GM18907 (cell line): Measurements from ENCODE around the gene LRRC14B.
"Not testable (repeated sequence)": the region's sequence is repeated elsewhere in the genome, so short reads cannot be mapped to it uniquely, and the experiment has no call there.

Experiments
- ATAC-seq: cut with Tn5 transposase; IDR thresholded peaks from one replicate; pipeline ENCODE4 v1.9.1; 2021; ENCODE audit warnings: mild to moderate bottlenecking, moderate library complexity; ENCODE audit not compliant: unreplicated experiment

LRRC14B gene

DNA sequence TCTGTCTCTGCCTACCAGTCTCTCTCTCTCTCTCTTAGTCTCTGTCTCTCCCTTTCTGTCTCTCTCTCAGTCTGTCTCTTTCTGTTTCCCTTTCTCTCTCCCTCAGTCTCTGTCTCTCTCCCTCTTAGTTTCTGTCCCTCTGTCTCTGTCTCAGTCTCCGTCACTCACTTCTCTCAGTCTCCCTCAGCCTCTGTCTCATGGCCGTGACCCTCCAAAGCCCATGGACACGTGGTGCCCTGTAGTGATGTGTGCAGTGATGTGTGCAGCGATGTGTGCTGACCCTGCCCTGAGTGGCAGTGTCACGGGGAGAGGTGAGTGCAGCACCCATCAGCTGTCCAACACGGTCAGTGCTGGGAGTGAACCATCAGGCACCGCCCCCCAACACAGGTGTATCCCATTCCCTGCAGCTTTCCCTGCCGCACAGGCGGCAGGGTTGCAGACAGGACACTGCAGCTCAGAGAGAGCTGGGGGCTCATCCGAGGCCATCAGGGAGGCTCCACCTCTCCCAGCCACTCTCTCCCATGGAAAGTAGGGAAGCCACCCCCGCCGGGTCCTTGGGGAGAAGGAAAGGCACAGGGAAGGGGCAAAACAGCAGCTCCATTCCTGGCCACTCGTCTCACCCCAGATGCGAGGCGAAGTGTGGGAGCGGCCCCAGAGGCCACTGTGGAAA is 794 bp upstream of the LRRC14B start:
- ATAC-seq: no peak

DNA sequence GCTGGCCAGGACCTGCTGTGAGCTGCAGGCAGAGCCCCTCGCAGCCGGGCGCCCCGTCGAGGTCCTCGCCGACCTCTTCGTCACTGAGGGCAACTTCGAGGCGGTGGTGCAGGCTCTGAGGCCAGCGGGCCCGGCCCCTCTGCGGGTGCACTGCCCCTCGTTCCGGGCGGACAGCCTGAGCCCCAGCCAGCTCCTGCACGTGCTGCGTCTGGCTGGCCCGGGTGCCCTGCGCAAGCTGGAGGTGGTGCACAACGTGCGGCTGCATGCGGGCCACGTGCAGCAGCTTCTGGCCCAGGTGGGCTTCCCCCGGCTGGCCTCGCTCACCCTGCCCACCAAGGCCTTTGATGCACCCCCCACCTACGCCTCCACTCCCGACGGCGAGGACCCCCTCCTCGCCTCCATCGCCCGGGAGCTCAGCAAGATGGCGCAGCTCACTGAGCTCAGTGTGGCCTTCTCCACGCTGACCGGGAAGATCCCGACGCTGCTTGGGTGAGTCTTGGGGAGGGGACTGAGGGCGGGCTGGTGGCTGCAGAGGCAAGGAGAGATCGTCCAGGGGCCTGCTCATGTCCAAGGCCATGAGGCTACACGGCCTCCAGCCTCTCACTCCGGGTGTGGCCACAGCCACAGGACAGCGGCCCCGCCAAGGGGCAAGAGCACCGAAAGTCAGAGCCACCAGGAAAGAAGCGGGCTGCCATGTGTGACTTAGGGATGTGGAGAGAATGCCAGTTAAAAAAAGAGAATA is 825 bp downstream of the LRRC14B start:
- no peak for ATAC-seq

DNA sequence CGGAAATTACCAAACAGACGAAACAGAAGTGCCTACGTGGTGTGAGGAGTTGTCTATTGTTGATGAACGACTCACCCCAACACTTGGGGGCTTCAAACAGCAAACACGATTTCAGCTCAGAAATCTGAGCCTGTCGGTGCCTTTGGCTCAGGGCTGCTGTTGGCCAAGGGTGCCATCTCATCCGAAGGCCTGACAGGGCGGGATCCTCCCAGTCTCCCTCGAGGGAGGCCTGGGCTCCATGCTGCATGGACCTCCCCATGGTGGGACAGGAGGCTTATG is 1.3 kb downstream of the LRRC14B start:
- ATAC-seq: no peak

DNA sequence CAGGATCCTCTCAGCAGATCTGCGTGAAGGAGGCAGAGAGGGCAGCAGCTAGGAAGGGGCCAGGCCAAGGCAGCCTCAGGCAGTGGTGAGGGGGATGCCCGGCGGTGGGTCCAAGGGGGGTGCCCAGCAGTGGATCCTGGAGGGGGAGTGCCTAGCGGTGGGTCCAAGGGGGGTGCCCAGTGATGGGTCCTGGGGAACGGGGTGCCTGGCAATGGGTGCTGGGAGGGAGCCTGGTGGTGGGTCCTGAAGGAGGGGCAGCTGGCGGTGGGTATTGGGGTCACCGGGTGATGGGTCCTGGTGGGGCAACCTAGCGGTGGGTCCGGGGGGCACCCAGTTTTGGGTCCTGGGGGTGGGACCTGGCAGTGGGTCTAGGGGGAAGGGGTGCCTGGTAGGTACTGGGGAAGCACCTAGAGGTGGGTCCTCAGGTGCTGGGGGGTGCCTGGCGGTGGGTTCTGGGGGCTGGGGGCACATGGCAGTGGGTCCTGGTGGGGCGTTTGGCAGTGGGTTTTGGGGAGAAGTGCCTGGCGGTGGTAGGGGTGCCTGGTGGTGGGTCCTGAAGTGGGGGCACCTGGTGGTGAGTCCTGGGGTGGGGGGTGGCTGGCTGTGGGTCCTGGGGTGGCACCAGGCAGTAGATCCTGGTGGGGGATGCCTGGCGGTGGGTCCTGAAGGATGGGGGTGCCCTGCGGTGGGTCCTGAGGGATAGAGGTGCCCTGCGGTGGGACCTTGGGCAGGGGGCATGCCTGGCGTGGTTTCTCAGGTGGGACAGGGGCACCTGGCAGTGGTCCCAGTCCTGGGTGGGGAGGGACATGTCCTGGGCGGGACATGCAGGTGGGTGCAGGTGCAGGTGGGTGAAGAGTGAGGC is 1.9 kb downstream of the LRRC14B start:
- ATAC-seq: no peak

DNA sequence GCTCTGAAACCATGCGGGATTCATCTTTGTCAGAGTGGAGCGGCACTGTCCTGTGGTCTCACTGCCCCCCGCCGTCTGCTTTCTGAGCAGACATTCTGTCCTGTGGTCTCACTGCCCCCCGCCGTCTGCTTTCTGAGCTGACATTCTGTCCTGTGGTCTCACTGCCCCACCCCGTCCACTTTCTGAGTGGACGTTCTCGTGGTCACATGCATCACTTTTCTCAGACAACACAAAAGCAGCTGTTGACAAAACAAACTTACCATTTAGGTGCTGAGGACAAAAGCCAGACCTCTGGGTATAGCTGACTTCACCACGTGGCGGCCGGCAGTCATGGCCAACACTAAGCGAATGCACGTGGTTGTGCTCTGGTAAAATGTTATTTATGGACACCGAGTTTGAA is 2.8 kb downstream of the LRRC14B start:
- ATAC-seq: no peak

DNA sequence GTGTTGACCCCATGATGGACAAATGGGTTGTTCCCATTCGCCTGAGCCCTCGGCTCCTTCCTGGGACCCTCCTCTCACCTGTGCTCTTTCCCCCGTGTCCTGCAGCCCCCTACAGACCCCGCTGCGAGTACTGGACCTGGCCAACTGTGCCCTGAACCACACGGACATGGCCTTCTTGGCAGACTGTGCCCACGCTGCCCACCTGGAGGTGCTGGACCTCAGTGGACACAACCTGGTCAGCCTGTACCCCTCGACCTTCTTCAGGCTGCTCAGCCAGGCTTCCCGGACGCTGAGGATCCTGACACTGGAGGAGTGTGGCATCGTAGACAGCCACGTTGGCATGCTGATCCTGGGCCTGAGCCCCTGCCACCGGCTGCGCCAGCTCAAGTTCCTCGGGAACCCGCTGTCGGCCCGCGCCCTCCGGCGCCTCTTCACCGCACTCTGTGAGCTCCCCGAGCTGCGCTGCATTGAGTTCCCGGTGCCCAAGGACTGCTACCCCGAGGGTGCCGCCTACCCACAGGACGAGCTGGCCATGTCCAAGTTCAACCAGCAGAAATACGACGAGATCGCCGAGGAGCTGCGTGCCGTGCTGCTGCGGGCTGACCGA is 3.4 kb downstream of the LRRC14B start:
- ATAC-seq: no peak

DNA sequence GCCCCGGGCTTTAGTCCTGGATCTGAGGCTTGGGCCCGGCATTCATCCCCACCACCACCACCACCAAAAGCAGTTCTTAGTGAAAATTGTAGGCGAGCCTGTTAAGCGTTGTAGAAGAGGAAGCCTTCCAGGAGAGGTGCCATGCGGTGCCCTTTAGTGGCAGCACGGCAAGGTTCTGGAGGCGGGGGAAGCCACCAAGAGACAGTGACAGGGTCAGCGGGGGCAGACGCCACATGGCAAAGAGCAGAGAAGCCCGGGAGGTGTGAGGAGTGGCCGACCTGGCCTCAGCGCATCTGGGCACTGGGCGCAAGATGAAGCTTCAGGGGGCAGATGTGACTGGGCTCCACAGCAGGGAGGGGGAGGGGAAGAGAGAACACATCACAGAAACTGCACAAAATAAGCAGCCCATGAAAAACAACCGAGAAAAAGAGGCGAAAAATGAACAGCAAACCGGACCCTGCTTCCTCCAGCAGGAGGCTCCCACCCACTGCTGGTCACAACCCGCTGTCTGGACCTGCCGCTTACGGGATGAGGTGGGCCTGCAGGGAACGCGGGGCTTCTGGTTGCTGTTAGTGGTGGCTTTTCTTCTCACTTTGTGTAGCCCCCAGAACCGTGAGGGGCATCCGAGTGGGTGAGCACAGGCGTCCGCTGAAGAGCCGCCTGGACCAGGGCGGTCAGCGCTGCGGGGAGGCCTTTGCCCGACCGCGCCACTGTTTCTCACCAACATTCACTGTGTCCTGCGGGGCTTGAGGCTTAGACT is 4.3 kb downstream of the LRRC14B start:
- ATAC-seq: no peak

DNA sequence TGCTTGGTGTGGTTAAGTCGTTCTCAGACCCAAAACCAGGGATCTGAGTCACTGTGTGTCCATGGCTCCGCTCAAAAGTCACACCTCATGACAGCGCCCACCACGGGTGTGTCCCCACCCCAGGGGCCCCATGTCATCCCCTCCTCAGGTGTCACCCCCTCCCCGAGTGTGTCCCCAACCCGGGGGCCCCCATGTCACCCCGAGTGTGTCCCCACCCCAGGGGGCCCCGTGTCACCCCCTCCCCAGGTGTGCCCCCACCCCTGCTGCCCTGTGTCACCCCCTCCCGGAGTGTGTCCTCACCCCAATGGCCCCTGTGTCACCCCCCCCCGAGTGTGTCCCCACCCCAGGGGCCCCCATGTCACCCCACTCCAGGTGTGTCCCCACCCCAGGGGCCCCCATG is 5.1 kb downstream of the LRRC14B start:
- ATAC-seq: no peak

DNA sequence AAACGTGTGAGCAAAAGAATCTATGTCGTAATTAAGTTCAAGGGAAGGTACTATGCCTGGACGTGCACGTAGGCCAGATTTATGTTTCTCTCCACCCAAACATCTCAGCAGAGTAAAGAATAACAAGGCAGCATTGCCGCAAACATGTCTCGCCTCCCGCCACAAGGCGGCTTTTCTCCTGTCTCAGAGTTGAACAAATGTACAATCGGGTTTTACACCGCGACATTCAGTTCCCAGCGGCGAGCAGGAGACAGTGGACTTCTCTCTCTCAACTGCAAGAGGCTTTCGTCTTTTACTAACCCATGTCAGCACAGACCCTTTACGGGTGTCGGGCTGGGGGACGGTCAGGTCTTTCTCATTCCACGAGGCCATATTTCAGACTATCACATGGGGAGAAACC is 5.7 kb downstream of the LRRC14B start:
- not testable (repeated sequence) for ATAC-seq

DNA sequence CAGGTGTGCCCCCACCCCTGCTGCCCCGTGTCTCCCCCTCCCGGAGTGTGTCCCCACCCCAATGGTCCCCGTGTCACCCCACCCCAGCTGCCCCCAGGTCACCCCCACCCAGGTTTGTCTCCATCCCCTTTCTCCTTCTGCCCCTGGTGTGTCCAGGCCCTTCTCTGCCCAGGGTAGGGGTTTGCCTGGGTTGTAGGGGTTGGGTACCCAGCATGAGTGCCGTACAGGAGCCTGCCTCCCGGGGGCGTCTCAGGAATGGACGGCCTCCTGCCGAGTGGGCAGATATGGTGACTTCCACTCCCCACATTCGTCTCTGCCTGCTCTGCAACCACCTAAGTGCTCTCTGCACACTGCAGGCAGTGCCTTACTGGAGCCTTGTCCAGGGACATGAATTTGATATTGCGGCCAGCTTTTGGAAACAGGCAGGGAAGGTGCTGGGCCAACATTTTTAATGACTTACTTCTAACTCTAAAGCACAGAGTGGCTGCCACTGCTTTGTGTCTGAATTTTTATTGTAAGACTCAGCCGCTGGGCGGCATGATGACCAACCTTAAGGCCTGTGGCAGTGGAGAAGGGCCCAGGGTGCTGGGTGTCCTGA is 6.7 kb downstream of the LRRC14B start:
- no peak for ATAC-seq

DNA sequence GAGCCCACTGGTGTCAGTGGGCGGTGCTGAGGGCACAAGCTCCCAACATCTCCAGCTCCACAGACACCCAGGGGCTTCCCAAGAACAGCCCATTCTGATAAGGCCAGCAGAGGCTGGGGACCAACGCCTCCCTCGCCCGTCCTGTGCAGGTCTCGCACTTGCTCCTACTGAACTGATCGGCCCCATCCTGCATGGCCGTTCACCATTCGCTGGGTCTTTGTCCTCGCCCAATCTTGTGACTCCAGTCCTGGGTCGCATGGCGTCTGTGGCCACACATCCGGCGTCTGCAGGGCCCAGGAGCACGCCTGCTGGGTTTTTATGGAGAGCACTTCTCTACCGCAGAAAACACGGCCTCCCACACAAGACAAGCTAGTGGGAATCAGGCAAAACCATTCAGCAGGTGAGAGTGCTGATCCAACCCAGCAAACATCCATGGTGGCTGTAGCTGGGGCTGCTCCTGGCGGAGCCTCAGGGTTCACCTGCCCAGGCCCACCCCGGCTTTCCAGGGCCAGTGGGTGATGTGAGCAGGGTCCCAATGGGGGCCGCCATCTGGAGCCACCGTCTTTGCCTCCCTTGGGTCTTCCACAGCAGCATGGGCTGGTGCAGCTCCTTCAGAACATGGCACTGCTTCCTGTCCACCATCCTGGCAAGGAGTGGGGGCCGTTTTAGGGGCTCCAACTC is 7.4 kb downstream of the LRRC14B start:
- no peak for ATAC-seq

DNA sequence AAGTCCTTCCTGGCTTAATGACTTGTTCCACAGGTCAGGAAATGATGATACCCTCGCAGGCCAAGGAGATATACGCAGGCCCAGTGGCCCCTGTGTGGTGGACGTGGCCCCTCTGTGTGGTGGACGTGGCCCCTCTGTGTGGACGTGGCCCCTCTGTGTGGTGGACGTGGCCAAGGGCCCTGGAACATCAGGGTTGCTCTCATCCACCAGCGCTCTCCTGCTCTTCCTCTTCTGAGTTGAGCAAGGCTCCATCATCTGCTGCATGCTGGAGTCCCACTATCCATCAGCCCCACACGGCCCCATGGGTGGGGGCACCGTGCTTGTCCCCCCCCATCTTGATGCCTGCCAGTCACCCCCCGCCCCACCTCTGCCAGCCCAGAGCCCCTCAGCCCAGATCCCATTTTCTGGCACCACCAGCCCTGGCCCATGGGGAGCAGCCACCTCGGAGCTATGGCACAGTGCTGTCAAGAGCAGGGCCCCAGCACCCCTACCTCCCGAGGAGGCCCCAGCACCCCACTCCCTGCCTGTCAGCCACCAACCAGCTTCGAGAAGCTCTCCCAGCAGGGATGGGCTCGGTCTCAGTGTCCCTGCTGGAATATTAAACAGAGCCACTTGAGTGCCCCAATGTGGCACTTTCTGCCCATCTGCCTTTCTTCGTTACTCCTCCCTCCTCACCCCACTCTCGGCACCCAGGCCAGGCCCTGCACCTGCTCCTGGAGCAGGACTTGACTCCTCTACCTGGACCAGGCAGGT is 8.1 kb downstream of the LRRC14B start:
- no peak for ATAC-seq

DNA sequence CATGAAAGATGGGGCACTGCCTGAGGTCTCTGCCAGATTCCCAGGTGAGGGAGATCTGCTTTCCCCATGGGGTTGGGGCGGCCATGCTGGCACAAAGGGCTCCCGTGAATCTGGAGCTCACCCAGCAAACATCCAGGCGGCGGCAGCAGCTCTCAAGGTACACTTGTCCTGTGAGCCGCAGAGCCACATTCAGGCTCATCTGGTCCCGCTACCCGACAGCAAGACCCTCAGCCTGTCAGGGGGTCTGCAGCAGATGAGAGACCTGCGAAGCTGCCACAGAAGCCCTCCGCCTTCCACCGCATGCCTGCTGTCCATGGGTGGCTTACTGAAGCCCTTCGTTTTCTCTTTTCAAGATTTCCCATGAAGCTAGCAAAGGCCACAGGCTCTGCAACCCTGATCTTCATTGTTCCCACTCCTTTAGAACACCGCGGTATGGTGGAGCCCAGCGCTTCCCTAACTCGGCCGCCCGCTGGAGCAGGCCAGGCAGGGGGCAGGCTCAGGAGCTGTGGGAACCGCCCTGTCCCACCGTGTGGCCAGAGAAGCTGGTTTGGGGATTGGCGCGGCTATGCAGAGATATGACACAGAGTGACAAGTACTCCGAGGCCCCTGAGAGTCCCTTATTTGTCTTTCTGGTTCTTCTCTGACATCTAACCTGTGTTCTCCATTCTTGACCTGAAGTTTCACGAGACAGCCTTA is 8.8 kb downstream of the LRRC14B start:
- no peak for ATAC-seq

DNA sequence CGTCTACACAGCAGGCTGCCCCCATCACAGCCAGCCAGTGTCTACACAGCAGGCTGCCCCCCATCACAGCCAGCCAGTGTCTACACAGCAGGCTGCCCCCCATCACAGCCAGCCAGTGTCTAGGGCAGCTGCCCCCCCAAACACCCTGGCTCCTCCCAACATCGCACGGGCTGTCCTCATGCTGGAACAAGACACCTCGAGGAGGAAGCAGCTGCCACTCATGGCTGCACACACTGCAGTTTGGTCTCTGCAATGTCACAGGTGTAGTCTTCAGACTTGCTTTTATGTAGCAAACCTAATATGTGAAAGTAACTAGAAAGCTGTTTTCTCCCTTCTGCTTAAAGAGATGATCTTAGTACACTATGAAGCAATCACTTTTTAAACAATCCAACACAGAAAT is 9.7 kb downstream of the LRRC14B start:
- ATAC-seq: no peak

DNA sequence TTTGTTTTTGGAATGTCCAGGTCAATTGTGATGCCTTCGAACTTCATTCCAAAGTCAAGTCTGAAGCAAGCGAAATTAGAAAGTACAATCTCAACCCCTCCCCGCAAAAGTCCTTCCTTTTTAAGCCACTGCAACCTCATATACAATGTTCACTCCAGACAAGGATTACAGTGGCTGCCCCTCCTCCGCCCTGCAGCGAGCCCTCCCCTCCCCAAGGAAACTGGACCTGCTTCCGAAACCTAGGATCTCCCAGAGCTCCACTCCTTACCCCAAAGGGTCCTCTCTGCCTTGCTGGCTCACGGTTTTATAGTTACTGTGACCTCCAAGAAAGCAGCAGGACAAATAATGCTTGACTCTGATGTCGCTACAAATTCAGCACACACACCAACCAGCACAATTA is 10.4 kb downstream of the LRRC14B start:
- ATAC-seq: no peak

DNA sequence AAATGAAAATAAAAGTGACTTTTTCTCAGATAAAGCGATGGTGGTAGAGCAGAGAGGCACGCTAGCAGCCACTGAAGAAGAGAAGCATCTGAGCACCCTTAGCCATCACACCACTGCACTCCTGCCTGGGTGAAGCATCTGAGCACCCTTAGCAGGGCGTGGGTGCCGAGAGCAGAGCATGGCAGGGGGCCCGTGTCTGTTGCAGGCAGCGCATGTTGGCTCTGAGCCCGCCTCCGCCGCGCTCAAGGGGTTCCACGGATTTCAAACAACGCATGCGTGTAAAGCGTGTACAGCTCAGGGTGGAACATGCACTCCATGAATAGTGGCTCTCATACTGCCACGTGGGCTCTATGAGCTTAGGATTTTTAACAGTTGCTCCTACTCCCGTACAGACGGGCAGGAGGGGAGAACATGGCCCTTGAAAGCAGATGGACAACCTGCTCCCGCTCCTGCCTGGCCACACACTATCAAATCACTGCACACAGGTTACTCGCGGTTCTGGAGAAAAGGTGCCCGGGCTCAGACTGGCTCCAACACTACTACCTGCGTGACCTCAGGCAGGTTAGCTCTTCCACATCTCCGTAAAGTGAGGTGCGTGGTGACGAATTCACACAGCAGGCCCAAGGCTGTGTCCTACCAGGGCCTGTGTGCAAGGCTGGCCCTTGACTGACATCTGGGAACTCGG is 12.1 kb downstream of the LRRC14B start:
- ATAC-seq: no peak

DNA sequence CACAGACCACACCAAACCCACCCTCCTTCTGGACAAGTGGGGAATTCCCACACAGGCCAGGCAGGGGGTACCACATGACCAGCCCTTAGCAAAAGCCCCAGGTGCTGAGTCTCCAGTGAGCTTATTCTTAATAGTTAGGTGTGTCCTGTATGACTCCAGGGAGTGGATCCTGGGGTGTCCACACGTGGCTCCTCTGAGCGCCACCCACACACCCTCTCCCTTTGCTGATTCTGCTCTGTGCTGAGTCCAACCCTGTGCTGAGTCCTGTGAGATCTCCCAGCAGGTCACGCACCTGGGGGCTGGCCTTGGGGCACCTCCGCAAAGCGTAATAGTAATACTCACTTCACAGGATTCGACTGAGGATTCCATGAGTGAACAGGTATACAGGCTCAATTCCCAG is 12.7 kb downstream of the LRRC14B start:
- ATAC-seq: no peak

DNA sequence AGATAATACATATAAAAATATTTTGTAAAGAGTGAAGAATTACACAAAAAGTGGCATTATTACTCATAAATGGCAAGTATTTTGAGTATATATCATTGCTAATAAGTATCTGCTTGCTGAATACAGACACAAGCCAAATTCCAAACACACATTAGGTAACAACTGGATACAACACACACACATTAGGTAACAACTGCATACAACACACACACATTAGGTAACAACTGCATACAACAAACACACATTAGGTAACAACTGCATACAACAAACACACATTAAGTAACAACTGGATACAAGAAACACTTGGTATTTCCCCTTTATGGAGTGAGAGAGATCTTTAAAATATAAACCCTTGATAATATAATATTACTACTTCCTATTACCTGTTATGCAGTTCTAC is 13.2 kb downstream of the LRRC14B start:
- no peak for ATAC-seq
